SK-N-SH treated with all-trans-retinoic acid at 6 μM for 48 hours (cell line): ENCODE data around the gene SEZ6L.

Experiments used
- ATAC-seq: fragments of 200-7000 bp; cut with Tn5 transposase; 3 replicates; pipeline ENCODE4 v1.9.1; 2020; ENCODE audit warnings: mild to moderate bottlenecking, moderate library complexity
- ARNTL ChIP-seq: fragments of 450-650 bp; formaldehyde crosslinking; IDR thresholded peaks from 2 replicates; pipeline ENCODE4 v1.5.0; 2020; ENCODE audit warnings: low read depth, mild to moderate bottlenecking, moderate library complexity, borderline replicate concordance
- BACH2 ChIP-seq: fragments of 250-450 bp; sonication (Bioruptor Pico); IDR thresholded peaks from 2 replicates; pipeline ENCODE4 v1.9.0; 2021; ENCODE audit warnings: mild to moderate bottlenecking, borderline replicate concordance
- CSDC2 ChIP-seq: fragments of 250-450 bp; sonication (Bioruptor Pico); IDR thresholded peaks from 2 replicates; pipeline ENCODE4 v1.5.0; 2020; ENCODE audit warnings: mild to moderate bottlenecking, moderate library complexity
- GLIS3 ChIP-seq: fragments of 250-450 bp; sonication (Bioruptor Pico); IDR thresholded peaks from 2 replicates; pipeline ENCODE4 v1.5.0; 2020; ENCODE audit warnings: mild to moderate bottlenecking, moderate library complexity
- ISL1 ChIP-seq: fragments of 250-450 bp; sonication (Bioruptor Pico); IDR thresholded peaks from 2 replicates; pipeline ENCODE4 v2.1.2; 2022; ENCODE audit warnings: mild to moderate bottlenecking, moderate library complexity
- OSR1 ChIP-seq: fragments of 250-450 bp; sonication (Bioruptor Pico); IDR thresholded peaks from 2 replicates; pipeline ENCODE4 v1.8.0; 2022; ENCODE audit warnings: moderate library complexity, mild to moderate bottlenecking, inconsistent platforms
- PPARA ChIP-seq: fragments of 250-450 bp; sonication (Bioruptor Pico); IDR thresholded peaks from 2 replicates; pipeline ENCODE4 v1.5.0; 2020; ENCODE audit warnings: mild to moderate bottlenecking, borderline replicate concordance
- RARB ChIP-seq: fragments of 250-450 bp; sonication (Bioruptor Pico); IDR thresholded peaks from 2 replicates; pipeline ENCODE4 v1.8.0; 2021; ENCODE audit warnings: mild to moderate bottlenecking, moderate library complexity
- SNAI2 ChIP-seq: fragments of 250-450 bp; sonication (Bioruptor Pico); IDR thresholded peaks from 2 replicates; pipeline ENCODE4 v1.5.0; 2020; ENCODE audit warnings: mild to moderate bottlenecking, moderate library complexity
- TCF4 ChIP-seq: fragments of 250-450 bp; sonication (Bioruptor Pico); IDR thresholded peaks from 2 replicates; pipeline ENCODE4 v1.8.0; 2021; ENCODE audit warnings: mild to moderate bottlenecking, moderate library complexity, borderline replicate concordance
- TOX ChIP-seq: fragments of 250-450 bp; sonication (Bioruptor Pico); IDR thresholded peaks from 2 replicates; pipeline ENCODE4 v1.8.0; 2021; ENCODE audit warnings: mild to moderate bottlenecking, moderate library complexity, borderline replicate concordance
- ZC3H10 ChIP-seq: fragments of 250-450 bp; sonication (Bioruptor Pico); IDR thresholded peaks from 2 replicates; pipeline ENCODE4 v1.5.1; 2021; ENCODE audit warnings: mild to moderate bottlenecking, moderate library complexity
- ZFP3 ChIP-seq: fragments of 250-450 bp; sonication (Bioruptor Pico); IDR thresholded peaks from 2 replicates; pipeline ENCODE4 v1.5.0; 2020; ENCODE audit warnings: mild to moderate bottlenecking, moderate library complexity
- ZFP30 ChIP-seq: fragments of 450-650 bp; formaldehyde crosslinking; IDR thresholded peaks from 2 replicates; pipeline ENCODE4 v1.5.0; 2022; ENCODE audit warnings: mild to moderate bottlenecking, moderate library complexity
- ZNF565 ChIP-seq: fragments of 450-650 bp; formaldehyde crosslinking; conservative IDR thresholded peaks from 2 replicates; pipeline ENCODE4 v1.5.0; 2020; ENCODE audit warnings: low read depth, mild to moderate bottlenecking, moderate library complexity
- ZNF8 ChIP-seq: fragments of 450-650 bp; formaldehyde crosslinking; IDR thresholded peaks from 2 replicates; pipeline ENCODE4 v1.5.0; 2020; ENCODE audit warnings: mild to moderate bottlenecking, moderate library complexity
- TF ChIP-seq, protein P1 (sequence below): fragments of 250-450 bp; sonication (Bioruptor Pico); IDR thresholded peaks from 2 replicates; pipeline ENCODE4 v1.5.1; 2020; ENCODE audit warnings: low read depth, mild to moderate bottlenecking, moderate library complexity
- TF ChIP-seq, protein P2 (sequence below): fragments of 250-450 bp; sonication (Bioruptor Pico); IDR thresholded peaks from 2 replicates; pipeline ENCODE4 v1.5.0; 2020; ENCODE audit warnings: mild to moderate bottlenecking, moderate library complexity
- TF ChIP-seq, protein P3 (sequence below): fragments of 250-450 bp; sonication (Bioruptor Pico); IDR thresholded peaks from 2 replicates; pipeline ENCODE4 v1.8.0; 2020; ENCODE audit warnings: mild to moderate bottlenecking, moderate library complexity, borderline replicate concordance
- TF ChIP-seq, protein P4 (sequence below): fragments of 250-450 bp; sonication (Bioruptor Pico); IDR thresholded peaks from 2 replicates; pipeline ENCODE4 v1.5.1; 2021; ENCODE audit warnings: mild to moderate bottlenecking, moderate library complexity

The SEZ6L gene

DNA sequence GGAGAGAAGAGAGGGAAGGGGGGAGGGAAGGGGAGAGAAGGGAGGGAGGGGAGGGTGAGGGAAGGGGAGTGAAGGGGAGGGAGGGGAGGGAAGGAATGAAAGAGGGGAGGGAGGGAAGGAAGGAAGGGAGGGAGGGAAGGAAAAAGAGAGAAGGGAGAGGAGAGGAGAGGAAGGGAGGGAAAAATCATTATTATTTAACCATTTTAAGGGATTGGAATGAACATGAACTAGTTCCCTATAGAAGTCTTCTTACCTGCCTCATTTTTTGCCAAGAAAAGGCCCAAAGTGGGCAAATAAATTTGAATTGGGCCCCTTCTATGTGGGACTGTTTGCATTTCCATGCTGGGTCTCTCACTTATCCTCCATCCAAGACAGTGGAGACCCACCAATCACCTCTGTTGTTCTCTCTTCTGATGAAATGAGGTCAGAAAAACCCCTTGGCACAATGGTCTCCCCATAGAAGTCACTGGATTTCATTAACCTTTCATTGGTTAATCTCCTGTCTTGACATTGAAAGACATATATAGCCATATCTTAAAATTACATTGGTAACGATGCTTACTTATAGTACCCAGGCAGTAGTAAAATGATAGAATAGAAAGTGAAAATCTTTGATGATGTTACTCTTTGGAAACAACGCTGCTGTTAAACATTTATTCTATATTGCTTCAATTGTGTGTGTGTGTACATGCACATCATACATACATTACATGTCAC, 179.7 kb downstream of the SEZ6L start:
- TF ChIP-seq, protein P1, sequence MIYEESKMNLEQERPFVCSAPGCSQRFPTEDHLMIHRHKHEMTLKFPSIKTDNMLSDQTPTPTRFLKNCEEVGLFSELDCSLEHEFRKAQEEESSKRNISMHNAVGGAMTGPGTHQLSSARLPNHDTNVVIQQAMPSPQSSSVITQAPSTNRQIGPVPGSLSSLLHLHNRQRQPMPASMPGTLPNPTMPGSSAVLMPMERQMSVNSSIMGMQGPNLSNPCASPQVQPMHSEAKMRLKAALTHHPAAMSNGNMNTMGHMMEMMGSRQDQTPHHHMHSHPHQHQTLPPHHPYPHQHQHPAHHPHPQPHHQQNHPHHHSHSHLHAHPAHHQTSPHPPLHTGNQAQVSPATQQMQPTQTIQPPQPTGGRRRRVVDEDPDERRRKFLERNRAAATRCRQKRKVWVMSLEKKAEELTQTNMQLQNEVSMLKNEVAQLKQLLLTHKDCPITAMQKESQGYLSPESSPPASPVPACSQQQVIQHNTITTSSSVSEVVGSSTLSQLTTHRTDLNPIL (CRISPR knock-in tag) = no peak
- TF ChIP-seq PPARA (CRISPR knock-in tag) = no peak
- ATAC-seq = no peak

DNA sequence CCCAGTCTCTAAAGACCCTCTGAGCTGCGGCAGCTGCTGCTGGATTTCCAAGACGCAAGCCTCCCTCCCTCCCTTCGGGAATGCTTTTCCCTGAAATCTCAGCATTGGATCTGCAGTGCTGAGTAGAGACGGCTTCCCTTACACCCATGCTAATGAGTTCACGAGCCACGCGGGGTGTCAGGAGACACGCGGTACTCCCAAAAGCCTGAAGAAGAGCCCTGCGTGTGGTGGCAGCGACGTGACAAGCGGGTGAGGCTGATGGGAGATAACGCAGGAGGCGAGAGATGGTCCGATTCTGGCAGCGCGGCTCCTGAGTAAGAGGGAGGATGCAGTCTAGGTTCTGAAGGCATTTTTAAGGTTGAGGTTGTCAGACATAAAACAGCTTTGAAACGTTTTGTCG, 185.4 kb downstream of the SEZ6L start:
- no peak for TF ChIP-seq TOX (CRISPR knock-in tag)
- no peak for TF ChIP-seq OSR1 (CRISPR knock-in tag)
- no peak for TF ChIP-seq ZFP3 (CRISPR knock-in tag)
- no peak for TF ChIP-seq GLIS3 (CRISPR knock-in tag)
- TF ChIP-seq ZFP30 = no peak
- TF ChIP-seq TCF4 = no peak
- TF ChIP-seq ISL1 = no peak
- TF ChIP-seq, protein P2, sequence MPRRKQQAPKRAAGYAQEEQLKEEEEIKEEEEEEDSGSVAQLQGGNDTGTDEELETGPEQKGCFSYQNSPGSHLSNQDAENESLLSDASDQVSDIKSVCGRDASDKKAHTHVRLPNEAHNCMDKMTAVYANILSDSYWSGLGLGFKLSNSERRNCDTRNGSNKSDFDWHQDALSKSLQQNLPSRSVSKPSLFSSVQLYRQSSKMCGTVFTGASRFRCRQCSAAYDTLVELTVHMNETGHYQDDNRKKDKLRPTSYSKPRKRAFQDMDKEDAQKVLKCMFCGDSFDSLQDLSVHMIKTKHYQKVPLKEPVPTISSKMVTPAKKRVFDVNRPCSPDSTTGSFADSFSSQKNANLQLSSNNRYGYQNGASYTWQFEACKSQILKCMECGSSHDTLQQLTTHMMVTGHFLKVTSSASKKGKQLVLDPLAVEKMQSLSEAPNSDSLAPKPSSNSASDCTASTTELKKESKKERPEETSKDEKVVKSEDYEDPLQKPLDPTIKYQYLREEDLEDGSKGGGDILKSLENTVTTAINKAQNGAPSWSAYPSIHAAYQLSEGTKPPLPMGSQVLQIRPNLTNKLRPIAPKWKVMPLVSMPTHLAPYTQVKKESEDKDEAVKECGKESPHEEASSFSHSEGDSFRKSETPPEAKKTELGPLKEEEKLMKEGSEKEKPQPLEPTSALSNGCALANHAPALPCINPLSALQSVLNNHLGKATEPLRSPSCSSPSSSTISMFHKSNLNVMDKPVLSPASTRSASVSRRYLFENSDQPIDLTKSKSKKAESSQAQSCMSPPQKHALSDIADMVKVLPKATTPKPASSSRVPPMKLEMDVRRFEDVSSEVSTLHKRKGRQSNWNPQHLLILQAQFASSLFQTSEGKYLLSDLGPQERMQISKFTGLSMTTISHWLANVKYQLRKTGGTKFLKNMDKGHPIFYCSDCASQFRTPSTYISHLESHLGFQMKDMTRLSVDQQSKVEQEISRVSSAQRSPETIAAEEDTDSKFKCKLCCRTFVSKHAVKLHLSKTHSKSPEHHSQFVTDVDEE = no peak
- TF ChIP-seq RARB (CRISPR knock-in tag) = no peak
- no peak for TF ChIP-seq SNAI2 (CRISPR knock-in tag)
- TF ChIP-seq ZNF565 (CRISPR knock-in tag) = no peak
- no peak for TF ChIP-seq CSDC2 (CRISPR knock-in tag)
- TF ChIP-seq, protein P3, sequence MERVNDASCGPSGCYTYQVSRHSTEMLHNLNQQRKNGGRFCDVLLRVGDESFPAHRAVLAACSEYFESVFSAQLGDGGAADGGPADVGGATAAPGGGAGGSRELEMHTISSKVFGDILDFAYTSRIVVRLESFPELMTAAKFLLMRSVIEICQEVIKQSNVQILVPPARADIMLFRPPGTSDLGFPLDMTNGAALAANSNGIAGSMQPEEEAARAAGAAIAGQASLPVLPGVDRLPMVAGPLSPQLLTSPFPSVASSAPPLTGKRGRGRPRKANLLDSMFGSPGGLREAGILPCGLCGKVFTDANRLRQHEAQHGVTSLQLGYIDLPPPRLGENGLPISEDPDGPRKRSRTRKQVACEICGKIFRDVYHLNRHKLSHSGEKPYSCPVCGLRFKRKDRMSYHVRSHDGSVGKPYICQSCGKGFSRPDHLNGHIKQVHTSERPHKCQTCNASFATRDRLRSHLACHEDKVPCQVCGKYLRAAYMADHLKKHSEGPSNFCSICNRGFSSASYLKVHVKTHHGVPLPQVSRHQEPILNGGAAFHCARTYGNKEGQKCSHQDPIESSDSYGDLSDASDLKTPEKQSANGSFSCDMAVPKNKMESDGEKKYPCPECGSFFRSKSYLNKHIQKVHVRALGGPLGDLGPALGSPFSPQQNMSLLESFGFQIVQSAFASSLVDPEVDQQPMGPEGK = no peak
- TF ChIP-seq, protein P4, sequence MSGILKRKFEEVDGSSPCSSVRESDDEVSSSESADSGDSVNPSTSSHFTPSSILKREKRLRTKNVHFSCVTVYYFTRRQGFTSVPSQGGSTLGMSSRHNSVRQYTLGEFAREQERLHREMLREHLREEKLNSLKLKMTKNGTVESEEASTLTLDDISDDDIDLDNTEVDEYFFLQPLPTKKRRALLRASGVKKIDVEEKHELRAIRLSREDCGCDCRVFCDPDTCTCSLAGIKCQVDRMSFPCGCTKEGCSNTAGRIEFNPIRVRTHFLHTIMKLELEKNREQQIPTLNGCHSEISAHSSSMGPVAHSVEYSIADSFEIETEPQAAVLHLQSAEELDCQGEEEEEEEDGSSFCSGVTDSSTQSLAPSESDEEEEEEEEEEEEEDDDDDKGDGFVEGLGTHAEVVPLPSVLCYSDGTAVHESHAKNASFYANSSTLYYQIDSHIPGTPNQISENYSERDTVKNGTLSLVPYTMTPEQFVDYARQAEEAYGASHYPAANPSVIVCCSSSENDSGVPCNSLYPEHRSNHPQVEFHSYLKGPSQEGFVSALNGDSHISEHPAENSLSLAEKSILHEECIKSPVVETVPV (CRISPR knock-in tag) = no peak
- ATAC-seq = no peak

DNA sequence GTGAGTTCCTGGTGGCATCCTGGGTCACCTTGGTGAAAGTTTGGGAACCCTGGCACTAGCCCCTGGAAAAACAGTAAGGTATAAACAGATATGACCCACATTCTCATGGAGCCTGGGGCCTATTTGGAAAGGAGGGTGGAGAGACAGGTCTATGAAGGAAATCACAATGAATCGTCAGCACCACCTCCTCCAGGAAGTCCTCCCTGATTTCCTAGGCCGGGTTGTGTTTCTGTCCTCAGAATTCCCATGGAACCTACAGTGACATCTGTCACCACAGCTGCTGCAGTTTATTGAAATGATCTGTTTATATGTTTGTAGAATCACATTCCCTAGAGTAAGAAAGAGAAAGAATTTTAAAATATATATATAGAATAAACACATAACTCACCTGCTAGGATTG, 188.0 kb downstream of the SEZ6L start:
- no peak for ATAC-seq

DNA sequence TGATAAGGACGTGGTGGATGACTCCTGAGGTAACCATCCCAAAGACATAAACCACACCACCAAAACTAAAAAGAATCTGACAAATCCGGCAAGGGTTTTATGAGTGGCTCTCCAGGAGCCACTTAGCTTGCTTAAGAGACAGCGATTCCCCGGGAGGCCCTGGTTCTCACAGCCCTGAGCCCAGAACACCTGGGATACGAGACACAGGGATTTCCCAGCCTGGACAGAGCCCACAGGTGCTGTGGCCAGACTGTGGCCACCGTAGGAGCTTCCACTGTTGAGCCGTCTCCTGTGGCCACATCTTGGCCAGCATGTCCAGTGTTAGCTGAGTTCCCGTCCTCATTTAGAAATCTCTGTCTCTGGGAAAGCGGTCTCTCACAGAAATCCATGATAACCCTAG, 188.6 kb downstream of the SEZ6L start:
- no peak for ATAC-seq
- TF ChIP-seq ZC3H10 (CRISPR knock-in tag) = no peak
- TF ChIP-seq, protein P3 = no peak

More for the DNA sequence above, 188.0 kb downstream of the SEZ6L start:
- no peak for TF ChIP-seq ZFP30
- TF ChIP-seq ZC3H10 (CRISPR knock-in tag) = no peak
- TF ChIP-seq ZNF8 = no peak
- TF ChIP-seq CSDC2 (CRISPR knock-in tag) = no peak
- TF ChIP-seq ISL1 = no peak
- TF ChIP-seq, protein P1 (CRISPR knock-in tag) = no peak
- TF ChIP-seq BACH2 (CRISPR knock-in tag) = no peak
- no peak for TF ChIP-seq ARNTL (CRISPR knock-in tag)
- TF ChIP-seq, all 23 proteins: peak for 0
